Loucy (cell line): Measurements from ENCODE around the gene ART5.

ENCODE experiments used
- H2AFZ ChIP-seq: fragments of 200-600 bp; sonication (generic); 2 replicates; pipeline ENCODE4 v1.6.0; 2016; ENCODE audit warnings: antibody characterized with exemption, mild to moderate bottlenecking, low read length, moderate library complexity
- H3F3A ChIP-seq: fragments of 200-600 bp; 2 replicates; pipeline ENCODE4 v1.6.0; 2016; ENCODE audit warnings: antibody characterized with exemption, low read depth, mild to moderate bottlenecking
- H3K27me3 ChIP-seq: fragments of 200-600 bp; sonication (generic); 2 replicates; pipeline ENCODE4 v1.6.1; 2014; ENCODE audit warnings: low read length, mild to moderate bottlenecking; ENCODE audit not compliant: insufficient read depth, poor library complexity, severe bottlenecking
- H3K36me3 ChIP-seq: fragments of 200-600 bp; sonication (generic); 2 replicates; pipeline ENCODE4 v1.6.1; 2016; ENCODE audit warnings: low read length; ENCODE audit not compliant: insufficient read depth
- H3K4me1 ChIP-seq: fragments of 200-600 bp; sonication (generic); 2 replicates; pipeline ENCODE4 v1.5.1; 2014; ENCODE audit warnings: low read length, mild to moderate bottlenecking; ENCODE audit not compliant: insufficient read depth, poor library complexity, severe bottlenecking
- H3K4me2 ChIP-seq: fragments of 200-600 bp; sonication (generic); 2 replicates; pipeline ENCODE4 v1.6.0; 2014; ENCODE audit warnings: antibody characterized with exemption, low read length, low read depth, mild to moderate bottlenecking; ENCODE audit not compliant: poor library complexity, severe bottlenecking
- H3K4me3 ChIP-seq: fragments of 200-600 bp; sonication (generic); 2 replicates; pipeline ENCODE4 v1.5.1; 2014; ENCODE audit warnings: low read length, mild to moderate bottlenecking, mixed read lengths; ENCODE audit not compliant: poor library complexity, severe bottlenecking
- H3K79me2 ChIP-seq: fragments of 200-600 bp; sonication (generic); 2 replicates; pipeline ENCODE4 v1.6.1; 2014; ENCODE audit warnings: low read length; ENCODE audit not compliant: insufficient read depth
- H3K9ac ChIP-seq: fragments of 200-600 bp; sonication (generic); 2 replicates; pipeline ENCODE4 v1.6.0; 2014; ENCODE audit warnings: mild to moderate bottlenecking, low read depth, low read length, moderate library complexity; ENCODE audit not compliant: poor library complexity, severe bottlenecking
- H3K9me2 ChIP-seq: fragments of 200-600 bp; sonication (generic); replicated peaks from 2 replicates; pipeline ENCODE4 v1.6.1; 2016; ENCODE audit warnings: low read depth, low read length, mixed read lengths
- H3K9me3 ChIP-seq: fragments of 200-600 bp; sonication (generic); 2 replicates; pipeline ENCODE4 v1.6.1; 2014; ENCODE audit warnings: mild to moderate bottlenecking, antibody characterized with exemption, low read length, low read depth; ENCODE audit not compliant: insufficient read depth
- H4K20me1 ChIP-seq: fragments of 200-600 bp; sonication (generic); 2 replicates; pipeline ENCODE4 v1.6.0; 2014; ENCODE audit warnings: antibody characterized with exemption, low read length, mild to moderate bottlenecking; ENCODE audit not compliant: insufficient read depth, poor library complexity, severe bottlenecking
- EZH2phosphoT487 ChIP-seq: fragments of 200-600 bp; IDR thresholded peaks from 2 replicates; pipeline ENCODE4 v1.6.1; 2018; ENCODE audit warnings: antibody characterized with exemption, mild to moderate bottlenecking, moderate library complexity, borderline replicate concordance
- TF ChIP-seq, protein P1 (sequence below): fragments of 200-600 bp; sonication (generic); conservative IDR thresholded peaks from 2 replicates; pipeline ENCODE4 v1.5.1; 2014; ENCODE audit warnings: mild to moderate bottlenecking, antibody characterized with exemption, low read length

Gene ART5

DNA sequence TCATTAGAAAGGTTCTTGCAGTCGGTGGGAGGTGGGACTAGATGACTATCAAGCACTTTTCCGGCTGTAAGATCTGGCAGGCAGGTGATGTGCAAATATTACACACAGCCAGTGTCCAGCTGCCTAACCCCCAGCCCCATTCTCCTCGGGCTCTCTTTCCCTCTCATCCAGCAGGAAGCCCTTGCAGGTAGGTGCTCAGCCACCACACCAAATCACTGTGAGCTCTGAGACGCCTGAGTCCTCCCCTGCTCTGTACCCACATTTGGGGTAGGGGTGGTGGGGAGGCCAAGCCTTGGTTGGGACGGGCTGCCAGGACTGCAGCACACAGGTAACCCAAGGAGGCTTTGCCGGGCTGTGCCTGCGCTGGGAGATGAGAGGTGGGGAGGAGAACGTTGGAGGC is 601 bp downstream of the ART5 start:
- no peaks in the 10 kb centered on the region for H3K79me2 ChIP-seq
- no peaks in the 10 kb centered on the region for H4K20me1 ChIP-seq
- H3K4me3 ChIP-seq: no peak overlapping the region
- H3K9me2 ChIP-seq: no peaks in the 10 kb centered on the region
- no peak overlapping the region for H2AFZ ChIP-seq
- H3K4me2 ChIP-seq: no peak overlapping the region
- H3K9ac ChIP-seq: no peak overlapping the region
- no peak for TF ChIP-seq EZH2phosphoT487
- TF ChIP-seq, protein P1, sequence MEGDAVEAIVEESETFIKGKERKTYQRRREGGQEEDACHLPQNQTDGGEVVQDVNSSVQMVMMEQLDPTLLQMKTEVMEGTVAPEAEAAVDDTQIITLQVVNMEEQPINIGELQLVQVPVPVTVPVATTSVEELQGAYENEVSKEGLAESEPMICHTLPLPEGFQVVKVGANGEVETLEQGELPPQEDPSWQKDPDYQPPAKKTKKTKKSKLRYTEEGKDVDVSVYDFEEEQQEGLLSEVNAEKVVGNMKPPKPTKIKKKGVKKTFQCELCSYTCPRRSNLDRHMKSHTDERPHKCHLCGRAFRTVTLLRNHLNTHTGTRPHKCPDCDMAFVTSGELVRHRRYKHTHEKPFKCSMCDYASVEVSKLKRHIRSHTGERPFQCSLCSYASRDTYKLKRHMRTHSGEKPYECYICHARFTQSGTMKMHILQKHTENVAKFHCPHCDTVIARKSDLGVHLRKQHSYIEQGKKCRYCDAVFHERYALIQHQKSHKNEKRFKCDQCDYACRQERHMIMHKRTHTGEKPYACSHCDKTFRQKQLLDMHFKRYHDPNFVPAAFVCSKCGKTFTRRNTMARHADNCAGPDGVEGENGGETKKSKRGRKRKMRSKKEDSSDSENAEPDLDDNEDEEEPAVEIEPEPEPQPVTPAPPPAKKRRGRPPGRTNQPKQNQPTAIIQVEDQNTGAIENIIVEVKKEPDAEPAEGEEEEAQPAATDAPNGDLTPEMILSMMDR: no peak
- H3F3A ChIP-seq: no peaks in the 10 kb centered on the region
- H3K27me3 ChIP-seq: no peaks in the 10 kb centered on the region
- no peaks in the 10 kb centered on the region for H3K4me1 ChIP-seq
- no peaks in the 10 kb centered on the region for H3K9me3 ChIP-seq
- no peaks in the 10 kb centered on the region for H3K36me3 ChIP-seq

DNA sequence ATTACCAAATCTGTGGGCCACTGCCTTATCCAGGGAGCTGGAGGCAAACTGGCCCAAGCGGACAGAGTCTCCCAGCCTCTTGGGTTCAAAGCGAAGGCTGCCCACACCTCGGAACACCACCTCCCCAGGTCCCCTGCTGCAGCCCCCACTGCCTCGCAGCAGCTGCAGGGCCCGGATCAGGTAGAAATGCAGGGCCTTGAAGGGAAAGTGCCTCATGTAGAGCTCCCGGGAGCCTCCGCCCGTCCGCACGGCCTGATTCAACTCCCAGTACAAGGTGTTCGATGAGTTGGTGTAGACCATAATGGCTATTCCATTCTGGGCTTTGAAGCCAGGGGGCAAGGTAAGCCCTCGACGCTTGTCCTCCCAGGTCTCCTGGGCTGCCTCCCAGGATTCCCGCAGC is 2.0 kb downstream of the ART5 start:
- H4K20me1 ChIP-seq: no peaks in the 10 kb centered on the region
- H3F3A ChIP-seq: no peaks in the 10 kb centered on the region
- no peaks in the 10 kb centered on the region for H3K36me3 ChIP-seq
- no peak overlapping the region for H3K4me2 ChIP-seq
- no peaks in the 10 kb centered on the region for H3K4me1 ChIP-seq
- H3K9ac ChIP-seq: no peak overlapping the region
- TF ChIP-seq, protein P1: no peak
- no peak for TF ChIP-seq EZH2phosphoT487
- no peaks in the 10 kb centered on the region for H3K9me2 ChIP-seq
- H2AFZ ChIP-seq: no peak overlapping the region
- no peaks in the 10 kb centered on the region for H3K27me3 ChIP-seq
- no peak overlapping the region for H3K4me3 ChIP-seq
- H3K9me3 ChIP-seq: no peaks in the 10 kb centered on the region
- H3K79me2 ChIP-seq: no peaks in the 10 kb centered on the region

DNA sequence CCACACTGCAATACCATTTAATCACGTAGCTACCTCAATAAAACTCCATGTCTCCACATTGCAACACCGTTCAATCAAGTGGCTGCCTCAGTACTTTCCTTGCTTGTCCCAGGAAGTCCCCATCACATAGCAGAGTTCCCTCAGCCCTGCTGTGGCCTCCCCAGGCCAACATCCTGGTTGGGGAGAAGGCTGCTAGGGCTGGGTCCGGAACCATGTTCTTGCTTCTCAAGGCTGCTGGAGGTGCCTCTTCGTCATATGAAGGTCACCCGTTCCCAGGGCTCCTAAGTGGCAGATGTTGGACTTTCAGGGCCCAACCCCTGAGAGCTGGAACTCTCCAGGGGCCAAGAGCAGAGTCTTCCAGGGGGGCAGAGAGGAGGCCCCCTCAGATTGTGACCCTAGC is 3.3 kb downstream of the ART5 start:
- Histone ChIP-seq H3K9ac (no peak overlapping the region), H3K9me2 (no peaks in the 10 kb centered on the region), H2AFZ (no peak overlapping the region), H3K4me3 (no peak overlapping the region), H4K20me1 (no peaks in the 10 kb centered on the region), H3K4me1 (no peaks in the 10 kb centered on the region), H3K9me3 (no peaks in the 10 kb centered on the region), H3K36me3 (no peaks in the 10 kb centered on the region), H3K79me2 (no peaks in the 10 kb centered on the region), H3K4me2 (no peak overlapping the region), H3F3A (no peaks in the 10 kb centered on the region), H3K27me3 (no peaks in the 10 kb centered on the region)
- TF ChIP-seq, protein P1: no peak
- no peak for TF ChIP-seq EZH2phosphoT487
